ENCODE results near the gene GOLPH3. TPM values are rescaled to one million over a fixed set of nuclear protein-coding genes. Genes with fewer than 3 reads are reported as not detected.

The GOLPH3 gene
- total RNA-seq, 1 experiment from 2014 or later = 98.7 TPM

- no peak overlapping the region for H2BK12ac ChIP-seq (ENCODE audit: insufficient read length, low read depth, low read length)
- H3K4ac ChIP-seq (ENCODE audit: low read depth, low read length) = no peak overlapping the region
- no peak overlapping the region for H3T11ph ChIP-seq (ENCODE audit: low read length)
- peaks cover 3% of the 10 kb centered on the region; the same call in 1 of the 2 replicates for H3K4me1 ChIP-seq (ENCODE audit: insufficient read depth, low read length)
- H3K27ac Mint-ChIP-seq = no peak overlapping the region
- H2BK120ac ChIP-seq (ENCODE audit: low read depth, low read length, poor library complexity, severe bottlenecking) = no peak overlapping the region
- no peak overlapping the region for H4K5ac ChIP-seq (ENCODE audit: insufficient read length, low read depth, low read length)
- H3K23ac ChIP-seq (ENCODE audit: insufficient read length, low read depth, low read length) = no peak overlapping the region
- no peak overlapping the region for H3K4me3 Mint-ChIP-seq
- no peak for DNase-seq
- peaks cover 4% of the 10 kb centered on the region for H3K23me2 ChIP-seq (ENCODE audit: insufficient read length, low read depth, low read length, poor library complexity, severe bottlenecking)
- peaks cover 0 to 2% of the 10 kb centered on the region in 2 experiments; a peak in 1 of 4 replicates for H3K4me1 Mint-ChIP-seq
- no peak overlapping the region for H2BK20ac ChIP-seq (ENCODE audit: low read depth, low read length, poor library complexity, severe bottlenecking)
- H2AFZ ChIP-seq (ENCODE audit: low read length) = no peak overlapping the region
- no peak overlapping the region for H3K27ac ChIP-seq (ENCODE audit: insufficient read length, low read depth, low read length)
- H3K9ac ChIP-seq (ENCODE audit: extremely low read depth, insufficient read length, low read length) = no peak overlapping the region
- no peaks in the 10 kb centered on the region for H3K27me3 Mint-ChIP-seq (ENCODE audit: low read depth)
- no peak overlapping the region for H2BK5ac ChIP-seq (ENCODE audit: insufficient read length, low read length)
- no peaks in the 10 kb centered on the region for H4K20me1 ChIP-seq (ENCODE audit: control insufficient read depth, insufficient read depth, insufficient read length)
- no peak overlapping the region for H3K18ac ChIP-seq (ENCODE audit: insufficient read length, low read depth, low read length)
- H4K91ac ChIP-seq (ENCODE audit: insufficient read length, low read depth, low read length) = no peak overlapping the region
- H3K4me2 ChIP-seq (ENCODE audit: insufficient read depth, insufficient read length, low read length) = no peak overlapping the region
- no peak overlapping the region for H4K8ac ChIP-seq (replicated peaks; ENCODE audit: insufficient read length, low read depth, low read length)
- no peak overlapping the region for H2AK5ac ChIP-seq (ENCODE audit: insufficient read length, low read length)
- H3K79me2 ChIP-seq (ENCODE audit: insufficient read depth, low read length) = peaks cover 47% of the 10 kb centered on the region
- no CpG with 5 or more reads among the region's 5 CpGs for WGBS (ENCODE audit: extremely low coverage, insufficient read length, low lambda C conversion rate)
- TF ChIP-seq CTCF (conservative IDR thresholded peaks at IDR 0.05) = no peak
- H3K14ac ChIP-seq (ENCODE audit: insufficient read depth, low read length) = no peak overlapping the region
- no peaks in the 10 kb centered on the region for H3K9me3 ChIP-seq (ENCODE audit: control insufficient read depth, low read depth, low read length)
- H3K27me3 ChIP-seq (ENCODE audit: insufficient read depth, low read length) = no peaks in the 10 kb centered on the region
- H3K36me3 Mint-ChIP-seq (ENCODE audit: insufficient read depth in 1 of 3, low read depth in 3 of 3) = peaks cover 20 to 33% (median 29%) of the 10 kb centered on the region in 3 experiments; a peak in 6 of 7 replicates
- H3K79me1 ChIP-seq (ENCODE audit: insufficient read depth, low read depth, low read length, poor library complexity, severe bottlenecking) = peaks cover 6% of the 10 kb centered on the region
- no peak overlapping the region for H3K56ac ChIP-seq (ENCODE audit: insufficient read length, low read depth, low read length)
- no peak overlapping the region for H2BK15ac ChIP-seq (ENCODE audit: low read depth, low read length)
- H3K9me3 Mint-ChIP-seq = 0 out of 5 replicates have a peak, but pooled peaks cover 0 to 4% of the 10 kb centered on the region in 2 experiments
These were observed 11.1 kb downstream of the GOLPH3 start for GRCh38 chr5:32163053-32163452.

Data from H9 (cell line).